ENCODE data around the gene DDX39A. TPM values are rescaled to one million over a fixed set of nuclear protein-coding genes. Genes with fewer than 3 reads are reported as not detected.

Gene DDX39A
- total RNA-seq, 1 experiment from 2014 or later = 117 TPM

DNA sequence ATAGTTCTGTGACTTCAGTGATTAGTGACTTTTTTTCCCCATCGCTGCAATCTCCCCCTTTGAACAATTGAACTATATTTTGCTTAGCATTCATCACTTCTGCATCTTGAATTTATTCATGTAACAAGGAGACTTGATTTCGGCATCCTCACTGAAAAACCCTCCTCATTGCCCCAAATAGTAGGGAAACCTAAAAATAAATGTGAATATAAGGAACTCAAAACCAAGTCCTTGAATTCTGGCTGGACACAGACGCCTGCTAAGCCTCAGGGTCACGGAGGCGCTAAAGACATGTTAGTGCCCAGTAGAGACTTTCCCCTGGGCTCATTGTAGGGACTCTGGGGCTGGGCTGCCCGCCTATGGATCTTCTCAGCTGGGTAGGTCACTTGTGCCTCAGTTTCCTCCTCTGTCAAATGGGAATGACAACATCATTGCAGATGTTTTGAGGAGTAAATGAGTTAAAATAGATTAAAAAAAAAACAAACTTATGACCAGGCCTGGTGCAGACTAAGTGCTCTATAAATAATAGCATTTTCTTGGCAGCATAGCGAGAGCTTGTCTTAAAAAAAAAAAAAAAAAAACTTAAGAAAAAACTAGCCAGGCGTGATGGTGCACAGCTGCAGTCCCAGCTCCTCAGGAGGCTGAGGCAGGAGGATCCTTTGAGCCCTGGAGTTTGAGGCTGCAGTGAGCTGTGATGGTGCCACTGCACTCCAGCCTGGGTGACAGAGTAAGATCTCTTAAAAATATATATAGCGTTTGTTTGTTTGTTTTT, 39.7 kb downstream of the DDX39A start:
- no peak overlapping the region for H3K27ac ChIP-seq (ENCODE audit: low read length)
- intact Hi-C loops (cut with micrococcal nuclease; ENCODE audit: unreplicated experiment) (no loop called here), in situ Hi-C loops (cut with HindIII; ENCODE audit: low pct_unique_long_range_greater_than_20kb, low sequenced_read_pairs) (no loop called here)
- POLR2A ChIA-PET = interaction anchor here (1.7 kb wide), 1 partner anchor 16 kb away, joined by 3 read pairs; no protein-coding TSS in a partner anchor
- TF ChIP-seq, protein P1, sequence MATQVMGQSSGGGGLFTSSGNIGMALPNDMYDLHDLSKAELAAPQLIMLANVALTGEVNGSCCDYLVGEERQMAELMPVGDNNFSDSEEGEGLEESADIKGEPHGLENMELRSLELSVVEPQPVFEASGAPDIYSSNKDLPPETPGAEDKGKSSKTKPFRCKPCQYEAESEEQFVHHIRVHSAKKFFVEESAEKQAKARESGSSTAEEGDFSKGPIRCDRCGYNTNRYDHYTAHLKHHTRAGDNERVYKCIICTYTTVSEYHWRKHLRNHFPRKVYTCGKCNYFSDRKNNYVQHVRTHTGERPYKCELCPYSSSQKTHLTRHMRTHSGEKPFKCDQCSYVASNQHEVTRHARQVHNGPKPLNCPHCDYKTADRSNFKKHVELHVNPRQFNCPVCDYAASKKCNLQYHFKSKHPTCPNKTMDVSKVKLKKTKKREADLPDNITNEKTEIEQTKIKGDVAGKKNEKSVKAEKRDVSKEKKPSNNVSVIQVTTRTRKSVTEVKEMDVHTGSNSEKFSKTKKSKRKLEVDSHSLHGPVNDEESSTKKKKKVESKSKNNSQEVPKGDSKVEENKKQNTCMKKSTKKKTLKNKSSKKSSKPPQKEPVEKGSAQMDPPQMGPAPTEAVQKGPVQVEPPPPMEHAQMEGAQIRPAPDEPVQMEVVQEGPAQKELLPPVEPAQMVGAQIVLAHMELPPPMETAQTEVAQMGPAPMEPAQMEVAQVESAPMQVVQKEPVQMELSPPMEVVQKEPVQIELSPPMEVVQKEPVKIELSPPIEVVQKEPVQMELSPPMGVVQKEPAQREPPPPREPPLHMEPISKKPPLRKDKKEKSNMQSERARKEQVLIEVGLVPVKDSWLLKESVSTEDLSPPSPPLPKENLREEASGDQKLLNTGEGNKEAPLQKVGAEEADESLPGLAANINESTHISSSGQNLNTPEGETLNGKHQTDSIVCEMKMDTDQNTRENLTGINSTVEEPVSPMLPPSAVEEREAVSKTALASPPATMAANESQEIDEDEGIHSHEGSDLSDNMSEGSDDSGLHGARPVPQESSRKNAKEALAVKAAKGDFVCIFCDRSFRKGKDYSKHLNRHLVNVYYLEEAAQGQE (IDR thresholded peaks at IDR 0.05; ENCODE audit: insufficient read depth in 1 of 2, low read depth in 2 of 2, low read length in 1 of 2) = no peak
- TF ChIP-seq, protein P2, sequence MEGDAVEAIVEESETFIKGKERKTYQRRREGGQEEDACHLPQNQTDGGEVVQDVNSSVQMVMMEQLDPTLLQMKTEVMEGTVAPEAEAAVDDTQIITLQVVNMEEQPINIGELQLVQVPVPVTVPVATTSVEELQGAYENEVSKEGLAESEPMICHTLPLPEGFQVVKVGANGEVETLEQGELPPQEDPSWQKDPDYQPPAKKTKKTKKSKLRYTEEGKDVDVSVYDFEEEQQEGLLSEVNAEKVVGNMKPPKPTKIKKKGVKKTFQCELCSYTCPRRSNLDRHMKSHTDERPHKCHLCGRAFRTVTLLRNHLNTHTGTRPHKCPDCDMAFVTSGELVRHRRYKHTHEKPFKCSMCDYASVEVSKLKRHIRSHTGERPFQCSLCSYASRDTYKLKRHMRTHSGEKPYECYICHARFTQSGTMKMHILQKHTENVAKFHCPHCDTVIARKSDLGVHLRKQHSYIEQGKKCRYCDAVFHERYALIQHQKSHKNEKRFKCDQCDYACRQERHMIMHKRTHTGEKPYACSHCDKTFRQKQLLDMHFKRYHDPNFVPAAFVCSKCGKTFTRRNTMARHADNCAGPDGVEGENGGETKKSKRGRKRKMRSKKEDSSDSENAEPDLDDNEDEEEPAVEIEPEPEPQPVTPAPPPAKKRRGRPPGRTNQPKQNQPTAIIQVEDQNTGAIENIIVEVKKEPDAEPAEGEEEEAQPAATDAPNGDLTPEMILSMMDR (IDR thresholded peaks at IDR 0.05) = no peak
- TF ChIP-seq TCF7L2 (IDR thresholded peaks at IDR 0.05; ENCODE audit: low read depth, low read length) (no peak), SIN3A (IDR thresholded peaks at IDR 0.05; ENCODE audit: borderline replicate concordance, insufficient read depth, low read depth, low read length) (no peak), POLR2AphosphoS5 (IDR thresholded peaks at IDR 0.05; ENCODE audit: low read depth, low read length) (no peak)
- no peaks in the 10 kb centered on the region; the same call in 1 of the 2 replicates for H3K36me3 ChIP-seq (ENCODE audit: control insufficient read depth, insufficient read depth, low read length)
- DNase-seq (ENCODE audit: low read depth, low spot score) (no peak), ATAC-seq (no peak)
- no peaks in the 10 kb centered on the region for H3K27me3 ChIP-seq (ENCODE audit: control insufficient read depth, insufficient read depth, low read length)
- no peaks in the 10 kb centered on the region for H3K9me3 ChIP-seq (ENCODE audit: control insufficient read depth, insufficient read depth, low read depth, low read length)
- CTCF ChIA-PET = no interaction called here
- no peak overlapping the region for H3K4me3 ChIP-seq (ENCODE audit: low read depth in 2 of 2, low read length in 2 of 2)
- peaks cover 18% of the 10 kb centered on the region for H3K4me1 ChIP-seq (ENCODE audit: control insufficient read depth, insufficient read depth, low read length)
- no TSS peak for BruUV-seq (replicated peaks)

DNA sequence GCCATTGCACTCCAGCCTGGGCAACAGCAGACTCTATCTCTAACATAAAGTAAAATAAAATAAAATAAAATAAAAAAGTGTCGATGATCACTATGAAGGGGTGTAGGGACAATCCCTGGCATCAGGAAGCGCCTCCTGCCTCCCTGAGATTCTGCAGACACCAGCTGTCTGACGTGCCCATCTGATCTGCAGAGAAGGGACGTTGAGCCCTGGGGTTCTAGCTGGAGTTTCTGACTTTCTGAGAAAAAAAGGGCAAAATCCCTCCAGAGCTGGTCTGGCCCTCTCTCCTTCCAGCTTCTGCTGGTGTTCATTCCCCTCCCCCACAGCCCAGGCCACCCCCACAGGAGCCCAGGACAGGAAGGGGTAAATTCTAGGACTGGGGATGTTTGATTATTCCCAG, 40.3 kb downstream of the DDX39A start:
- Histone ChIP-seq H3K27me3 (ENCODE audit: control insufficient read depth, insufficient read depth, low read length) (no peaks in the 10 kb centered on the region), H3K27ac (ENCODE audit: low read length) (no peak overlapping the region), H3K4me1 (ENCODE audit: control insufficient read depth, insufficient read depth, low read length) (peaks cover 17% of the 10 kb centered on the region), H3K9me3 (ENCODE audit: control insufficient read depth, insufficient read depth, low read depth, low read length) (no peaks in the 10 kb centered on the region), H3K4me3 (ENCODE audit: low read depth in 2 of 2, low read length in 2 of 2) (no peak overlapping the region), H3K36me3 (ENCODE audit: control insufficient read depth, insufficient read depth, low read length) (no peaks in the 10 kb centered on the region; the same call in 1 of the 2 replicates)
- TF ChIP-seq SIN3A (IDR thresholded peaks at IDR 0.05; ENCODE audit: borderline replicate concordance, insufficient read depth, low read depth, low read length) (no peak), POLR2AphosphoS5 (IDR thresholded peaks at IDR 0.05; ENCODE audit: low read depth, low read length) (no peak), TCF7L2 (IDR thresholded peaks at IDR 0.05; ENCODE audit: low read depth, low read length) (no peak)
- TF ChIP-seq, protein P2 (IDR thresholded peaks at IDR 0.05) = no peak
- TF ChIP-seq, protein P1 (IDR thresholded peaks at IDR 0.05; ENCODE audit: insufficient read depth in 1 of 2, low read depth in 2 of 2, low read length in 1 of 2) = no peak
- in situ Hi-C loops (cut with HindIII; ENCODE audit: low pct_unique_long_range_greater_than_20kb, low sequenced_read_pairs) = no loop called here
- POLR2A ChIA-PET = no interaction called here
- DNase-seq (ENCODE audit: low read depth, low spot score) = no peak
- intact Hi-C loops (cut with micrococcal nuclease; ENCODE audit: unreplicated experiment) = no loop called here
- CTCF ChIA-PET = no interaction called here
- ATAC-seq = no peak
- BruUV-seq (replicated peaks) = no TSS peak

Measured in Panc1 (cell line).